Neural cell (in vitro differentiated cells): ENCODE results near the gene RANBP1. TPM values are rescaled to one million over a fixed set of nuclear protein-coding genes. Genes with fewer than 3 reads are reported as not detected.

Source experiments
- H2AFZ ChIP-seq: fragments of 200-600, 300-800 bp; sonication (generic), shearing (Covaris generic); 2 replicates; pipeline ENCODE4 v1.6.0; 2014; ENCODE audit warnings: low read depth, mild to moderate bottlenecking, antibody characterized with exemption, low read length, moderate library complexity
- H3F3A ChIP-seq: fragments of 200-600 bp; shearing (Covaris generic); 2 replicates; pipeline ENCODE4 v1.6.1; 2016; ENCODE audit warnings: mild to moderate bottlenecking, moderate library complexity, mixed read lengths, antibody characterized with exemption, low read length; ENCODE audit not compliant: insufficient read depth, poor library complexity, severe bottlenecking
- H3K27ac ChIP-seq: fragments of 200-600, 300-800 bp; sonication (generic), shearing (Covaris generic); 2 replicates; pipeline ENCODE4 v1.5.1; 2014; ENCODE audit warnings: mild to moderate bottlenecking, low read length, moderate library complexity
- H3K27me3 ChIP-seq: fragments of 300-800, 200-600 bp; sonication (generic), shearing (Covaris generic); 2 replicates; pipeline ENCODE4 v1.6.0; 2014; ENCODE audit warnings: mild to moderate bottlenecking, low read depth, low read length, moderate library complexity; ENCODE audit not compliant: insufficient read depth
- H3K36me3 ChIP-seq: fragments of 300-800, 200-600 bp; sonication (generic), shearing (Covaris generic); 2 replicates; pipeline ENCODE4 v1.5.1; 2014; ENCODE audit warnings: mild to moderate bottlenecking, antibody characterized with exemption, low read length, moderate library complexity; ENCODE audit not compliant: insufficient read depth
- H3K4me2 ChIP-seq: fragments of 300-800, 200-600 bp; sonication (generic), shearing (Covaris generic); 2 replicates; pipeline ENCODE4 v1.6.0; 2014; ENCODE audit warnings: mild to moderate bottlenecking, low read length
- H3K4me3 ChIP-seq: fragments of 300-800, 200-600 bp; sonication (generic), shearing (Covaris generic); 2 replicates; pipeline ENCODE4 v1.5.1; 2014; ENCODE audit warnings: mild to moderate bottlenecking, low read length, moderate library complexity
- H3K79me2 ChIP-seq: fragments of 200-600 bp; shearing (Covaris generic); replicated peaks from 2 replicates; pipeline ENCODE4 v1.6.0; 2014; ENCODE audit warnings: mild to moderate bottlenecking, low read length, moderate library complexity; ENCODE audit not compliant: insufficient read depth
- H3K9ac ChIP-seq: fragments of 300-800, 200-600 bp; sonication (generic), shearing (Covaris generic); 2 replicates; pipeline ENCODE4 v1.6.1; 2016; ENCODE audit warnings: mild to moderate bottlenecking, low read length, mixed read lengths
- H3K9me2 ChIP-seq: fragments of 200-600 bp; shearing (Covaris generic); 2 replicates; pipeline ENCODE4 v1.6.1; 2016; ENCODE audit warnings: mild to moderate bottlenecking, low read length, mixed read lengths; ENCODE audit not compliant: insufficient read depth
- H3K9me3 ChIP-seq: fragments of 200-600, 300-800 bp; sonication (generic), shearing (Covaris generic); 2 replicates; pipeline ENCODE4 v1.6.1; 2016; ENCODE audit warnings: mild to moderate bottlenecking, mixed run types, low read length, moderate library complexity, mixed read lengths
- H4K20me1 ChIP-seq: fragments of 200-600 bp; shearing (Covaris generic); 2 replicates; pipeline ENCODE4 v1.6.1; 2016; ENCODE audit warnings: mild to moderate bottlenecking, mixed run types; ENCODE audit not compliant: insufficient read depth
- EP300 ChIP-seq: fragments of 450-650 bp; conservative IDR thresholded peaks from 2 replicates; pipeline ENCODE4 v1.6.1; 2014; ENCODE audit warnings: antibody characterized with exemption, mild to moderate bottlenecking, moderate library complexity; ENCODE audit not compliant: poor library complexity, severe bottlenecking
- EZH2 ChIP-seq: fragments of 200-600, 300-800 bp; shearing (Covaris generic), sonication (generic); IDR thresholded peaks from 2 replicates; pipeline ENCODE4 v1.6.1; 2014; ENCODE audit warnings: antibody characterized with exemption, low read length, borderline replicate concordance, mild to moderate bottlenecking; ENCODE audit not compliant: insufficient read depth, poor library complexity, severe bottlenecking
- MXI1 ChIP-seq: fragments of 450-650 bp; conservative IDR thresholded peaks from 2 replicates; pipeline ENCODE4 v1.6.1; 2014; ENCODE audit warnings: antibody characterized with exemption, mild to moderate bottlenecking; ENCODE audit not compliant: poor library complexity, severe bottlenecking
- POLR2AphosphoS5 ChIP-seq: IDR thresholded peaks from 2 replicates; pipeline ENCODE4 v1.6.1; 2012
- RAD21 ChIP-seq: fragments of 450-650 bp; conservative IDR thresholded peaks from 2 replicates; pipeline ENCODE4 v1.6.1; 2014; ENCODE audit warnings: antibody characterized with exemption, mild to moderate bottlenecking, moderate library complexity
- SMC3 ChIP-seq: fragments of 450-650 bp; conservative IDR thresholded peaks from 2 replicates; pipeline ENCODE4 v1.6.1; 2014; ENCODE audit warnings: antibody characterized with exemption, mild to moderate bottlenecking, moderate library complexity; ENCODE audit not compliant: poor library complexity
- TAF1 ChIP-seq: IDR thresholded peaks from 2 replicates; pipeline ENCODE4 v1.6.1; 2012; ENCODE audit warnings: low read depth
- polyA minus RNA-seq: library from RNA; depleted of rRNA, polyadenylated mRNA; stranded (reverse); fragments of >200 nt; gene quantifications from 2 replicates; pipeline ENCODE4 v1.2.3, GENCODE V29; 2014
- polyA plus RNA-seq: library from polyadenylated mRNA; depleted of rRNA; stranded (reverse); fragments of >200 nt; gene quantifications from 2 replicates; pipeline ENCODE4 v1.2.3, GENCODE V29; 2014
- TF ChIP-seq, protein P1 (sequence below): fragments of 450-650 bp; IDR thresholded peaks from 2 replicates; pipeline ENCODE4 v1.5.1; 2014; ENCODE audit warnings: antibody characterized with exemption, mild to moderate bottlenecking, moderate library complexity; ENCODE audit not compliant: poor library complexity, severe bottlenecking
- TF ChIP-seq, protein P2 (sequence below): IDR thresholded peaks from 2 replicates; pipeline ENCODE4 v1.6.1; 2012; ENCODE audit warnings: borderline replicate concordance

The RANBP1 gene
- polyA plus RNA-seq (341 and 360 TPM in 2 replicates), polyA minus RNA-seq (159 and 183 TPM in 2 replicates)

- H3K9me3 ChIP-seq: no peaks in the 10 kb centered on the region
- no peak for TF ChIP-seq SMC3
- no peak for TF ChIP-seq EZH2
- TF ChIP-seq POLR2AphosphoS5: no peak
- no peak for TF ChIP-seq EP300
- no peak for TF ChIP-seq MXI1
- no peak for TF ChIP-seq TAF1
- TF ChIP-seq RAD21: no peak
- TF ChIP-seq, protein P1, sequence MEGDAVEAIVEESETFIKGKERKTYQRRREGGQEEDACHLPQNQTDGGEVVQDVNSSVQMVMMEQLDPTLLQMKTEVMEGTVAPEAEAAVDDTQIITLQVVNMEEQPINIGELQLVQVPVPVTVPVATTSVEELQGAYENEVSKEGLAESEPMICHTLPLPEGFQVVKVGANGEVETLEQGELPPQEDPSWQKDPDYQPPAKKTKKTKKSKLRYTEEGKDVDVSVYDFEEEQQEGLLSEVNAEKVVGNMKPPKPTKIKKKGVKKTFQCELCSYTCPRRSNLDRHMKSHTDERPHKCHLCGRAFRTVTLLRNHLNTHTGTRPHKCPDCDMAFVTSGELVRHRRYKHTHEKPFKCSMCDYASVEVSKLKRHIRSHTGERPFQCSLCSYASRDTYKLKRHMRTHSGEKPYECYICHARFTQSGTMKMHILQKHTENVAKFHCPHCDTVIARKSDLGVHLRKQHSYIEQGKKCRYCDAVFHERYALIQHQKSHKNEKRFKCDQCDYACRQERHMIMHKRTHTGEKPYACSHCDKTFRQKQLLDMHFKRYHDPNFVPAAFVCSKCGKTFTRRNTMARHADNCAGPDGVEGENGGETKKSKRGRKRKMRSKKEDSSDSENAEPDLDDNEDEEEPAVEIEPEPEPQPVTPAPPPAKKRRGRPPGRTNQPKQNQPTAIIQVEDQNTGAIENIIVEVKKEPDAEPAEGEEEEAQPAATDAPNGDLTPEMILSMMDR: no peak
- TF ChIP-seq, protein P2, sequence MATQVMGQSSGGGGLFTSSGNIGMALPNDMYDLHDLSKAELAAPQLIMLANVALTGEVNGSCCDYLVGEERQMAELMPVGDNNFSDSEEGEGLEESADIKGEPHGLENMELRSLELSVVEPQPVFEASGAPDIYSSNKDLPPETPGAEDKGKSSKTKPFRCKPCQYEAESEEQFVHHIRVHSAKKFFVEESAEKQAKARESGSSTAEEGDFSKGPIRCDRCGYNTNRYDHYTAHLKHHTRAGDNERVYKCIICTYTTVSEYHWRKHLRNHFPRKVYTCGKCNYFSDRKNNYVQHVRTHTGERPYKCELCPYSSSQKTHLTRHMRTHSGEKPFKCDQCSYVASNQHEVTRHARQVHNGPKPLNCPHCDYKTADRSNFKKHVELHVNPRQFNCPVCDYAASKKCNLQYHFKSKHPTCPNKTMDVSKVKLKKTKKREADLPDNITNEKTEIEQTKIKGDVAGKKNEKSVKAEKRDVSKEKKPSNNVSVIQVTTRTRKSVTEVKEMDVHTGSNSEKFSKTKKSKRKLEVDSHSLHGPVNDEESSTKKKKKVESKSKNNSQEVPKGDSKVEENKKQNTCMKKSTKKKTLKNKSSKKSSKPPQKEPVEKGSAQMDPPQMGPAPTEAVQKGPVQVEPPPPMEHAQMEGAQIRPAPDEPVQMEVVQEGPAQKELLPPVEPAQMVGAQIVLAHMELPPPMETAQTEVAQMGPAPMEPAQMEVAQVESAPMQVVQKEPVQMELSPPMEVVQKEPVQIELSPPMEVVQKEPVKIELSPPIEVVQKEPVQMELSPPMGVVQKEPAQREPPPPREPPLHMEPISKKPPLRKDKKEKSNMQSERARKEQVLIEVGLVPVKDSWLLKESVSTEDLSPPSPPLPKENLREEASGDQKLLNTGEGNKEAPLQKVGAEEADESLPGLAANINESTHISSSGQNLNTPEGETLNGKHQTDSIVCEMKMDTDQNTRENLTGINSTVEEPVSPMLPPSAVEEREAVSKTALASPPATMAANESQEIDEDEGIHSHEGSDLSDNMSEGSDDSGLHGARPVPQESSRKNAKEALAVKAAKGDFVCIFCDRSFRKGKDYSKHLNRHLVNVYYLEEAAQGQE: no peak
- H3K9ac ChIP-seq: peak within 1 kb of the TSS; percentile 93
- H2AFZ ChIP-seq: peak within 1 kb of the TSS; percentile 45
- no peaks in the 10 kb centered on the region for H3K27me3 ChIP-seq
- peaks cover 6% of the 10 kb centered on the region for H3K36me3 ChIP-seq
- peak within 1 kb of the TSS; percentile 78 for H3K27ac ChIP-seq
- H3K79me2 ChIP-seq: peaks cover 38% of the 10 kb centered on the region
- H3K4me2 ChIP-seq: peak within 1 kb of the TSS; percentile 62
- H3K9me2 ChIP-seq: no peaks in the 10 kb centered on the region
- H4K20me1 ChIP-seq: no peaks in the 10 kb centered on the region
- H3K4me3 ChIP-seq: peak within 1 kb of the TSS; percentile 98
- H3F3A ChIP-seq: no peaks in the 10 kb centered on the region
These were observed at the start of gene RANBP1 for GRCh38 chr22:20115691-20116375. RANBP1 (plus strand) TSS chr22:20116104; CDS start chr22:20116185, 81 bp downstream.

DNA sequence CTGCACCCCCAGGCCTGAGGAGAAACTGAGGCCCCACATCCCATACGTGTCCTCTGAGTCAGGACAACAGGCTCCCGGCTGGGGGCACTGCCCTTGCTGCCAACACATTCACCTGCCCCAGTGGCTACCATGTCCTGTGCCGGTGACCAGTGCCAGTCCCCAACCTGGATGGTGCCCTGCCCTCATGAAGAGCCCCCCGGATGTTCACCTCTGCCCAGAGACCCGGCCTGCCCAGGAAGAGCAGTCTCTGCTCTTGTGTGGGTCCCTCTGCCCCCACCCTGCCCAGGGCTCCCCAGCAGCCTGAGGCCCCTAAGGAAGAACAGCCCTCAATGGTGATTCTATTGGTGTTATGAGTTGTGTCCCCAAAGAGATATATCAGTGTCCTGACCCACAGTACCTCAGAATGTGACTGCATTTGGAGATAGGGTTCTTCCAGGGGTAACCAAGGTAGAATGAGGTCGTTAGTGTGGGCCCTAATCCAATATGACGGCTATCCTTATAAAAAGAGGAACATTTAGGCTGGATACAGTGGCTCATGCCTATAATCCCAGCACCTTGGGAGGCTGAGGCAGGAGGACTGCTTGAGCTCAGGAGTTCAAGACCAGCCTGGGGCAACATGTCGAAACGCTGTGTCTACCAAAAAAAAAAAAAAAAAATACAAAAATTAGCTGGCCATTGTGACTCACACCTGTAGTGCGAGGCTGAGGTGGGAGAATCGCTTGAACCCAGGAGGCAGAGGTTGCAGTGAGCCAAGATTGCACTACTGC lies 49.1 kb upstream of the RANBP1 start:
- Histone ChIP-seq H3K4me3 (no peak overlapping the region), H4K20me1 (no peaks in the 10 kb centered on the region), H3F3A (no peaks in the 10 kb centered on the region), H3K36me3 (no peaks in the 10 kb centered on the region), H3K4me2 (no peak overlapping the region), H3K27ac (no peak overlapping the region), H3K79me2 (no peaks in the 10 kb centered on the region), H3K27me3 (no peaks in the 10 kb centered on the region), H3K9me2 (no peaks in the 10 kb centered on the region), H3K9me3 (no peaks in the 10 kb centered on the region), H3K9ac (no peak overlapping the region), H2AFZ (no peak overlapping the region)
- TF ChIP-seq MXI1 (no peak), POLR2AphosphoS5 (no peak), EP300 (no peak), TAF1 (no peak), EZH2 (no peak), RAD21 (no peak), SMC3 (no peak)
- TF ChIP-seq, protein P1: no peak
- TF ChIP-seq, protein P2: no peak
